K562 (cell line): ENCODE data around the gene GJE1. TPM values are rescaled to one million over a fixed set of nuclear protein-coding genes. Genes with fewer than 3 reads are reported as not detected.
A peak's percentile ranks its signal among the peaks of the same experiment; 100 is the strongest.

Experiments
- DLX4 ChIP-seq: fragments of 250-450 bp; sonication (Bioruptor Pico); IDR thresholded peaks from 2 replicates; pipeline ENCODE4 v1.6.1; 2021; ENCODE audit warnings: mild to moderate bottlenecking
- EP300 ChIP-seq: IDR thresholded peaks from 2 replicates; pipeline ENCODE4 v1.6.1; 2012; ENCODE audit warnings: low read length, improper control_type of control experiment
- FOXJ3 ChIP-seq: sonication (generic); formaldehyde crosslinking; IDR thresholded peaks from 2 replicates; pipeline ENCODE4 v1.4.0; 2020; ENCODE audit warnings: mild to moderate bottlenecking, missing genetic modification reagents
- MNT ChIP-seq, 2 experiments: fragments of 450-650 bp; conservative IDR thresholded peaks; 2 replicates each; pipeline ENCODE4 v1.6.1; 2017; ENCODE audit warnings: mild to moderate bottlenecking in 2 of 2, moderate library complexity in 2 of 2
- POU5F1 ChIP-seq: fragments of 150-350 bp; IDR thresholded peaks from 2 replicates; pipeline ENCODE4 v1.6.1; 2014; ENCODE audit warnings: borderline replicate concordance, low read length, low read depth, mild to moderate bottlenecking; ENCODE audit not compliant: partially characterized antibody
- RREB1 ChIP-seq: fragments of 250-450 bp; sonication (Bioruptor Pico); IDR thresholded peaks from 2 replicates; pipeline ENCODE4 v1.4.0; 2020
- THRB ChIP-seq: fragments of 450-650 bp; formaldehyde crosslinking; conservative IDR thresholded peaks from 2 replicates; pipeline ENCODE4 v1.4.0; 2022; ENCODE audit warnings: mild to moderate bottlenecking, missing genetic modification characterization
- TRIM24 ChIP-seq, 2 experiments: fragments of 450-650 bp; IDR thresholded peaks; 2 replicates each; pipeline ENCODE4 v1.6.1; 2016
- U2AF2 ChIP-seq: fragments of 200-400 bp; formaldehyde crosslinking; optimal IDR thresholded peaks from 2 replicates; pipeline ENCODE3; 2017; ENCODE audit warnings: low read depth, mild to moderate bottlenecking, low read length
- ZBTB7A ChIP-seq: IDR thresholded peaks from 2 replicates; pipeline ENCODE4 v1.6.1; 2011; ENCODE audit warnings: low read depth, mild to moderate bottlenecking, low read length, moderate library complexity, borderline replicate concordance; ENCODE audit not compliant: control insufficient read depth
- ZNF140 ChIP-seq: fragments of 250-450 bp; sonication (Bioruptor Pico); IDR thresholded peaks from 2 replicates; pipeline ENCODE4 v1.8.0; 2021; ENCODE audit warnings: moderate library complexity, mild to moderate bottlenecking, inconsistent platforms
- ZNF282 ChIP-seq: sonication (generic); formaldehyde crosslinking; IDR thresholded peaks from 2 replicates; pipeline ENCODE4 v1.8.1; 2023; ENCODE audit warnings: missing genetic modification reagents
- polyA plus RNA-seq, 8 experiments: library from polyadenylated mRNA; depleted of rRNA in 4 of 8; stranded (reverse) in 5 of 8; unstranded in 3 of 8; fragments of >200 nt; fragmentation: Nextera tagmentation in 2 of 8; fragmentation: Illumina TruSeq in 1 of 8; extraction: Ambion mirVana in 2 of 8; extraction: Trizol in 1 of 8; gene quantifications; 2 replicates each; pipeline versions ENCODE4 v1.2.1 to v1.2.3, GENCODE V29; 2011 to 2014; ENCODE audit warnings: inconsistent platforms in 1 of 8, missing spikeins in 1 of 8
- total RNA-seq, 7 experiments: library from RNA; depleted of rRNA in 6 of 7; stranded (reverse); fragments of >200 nt in 6 of 7; fragmentation: Illumina TruSeq in 2 of 7; extraction: Trizol in 2 of 7; gene quantifications; 2 replicates each; pipeline versions ENCODE4 v1.2.1 to v1.2.3, GENCODE V29; 2011 to 2021; ENCODE audit warnings: low replicate concordance in 1 of 7

The GJE1 gene
- total and polyA plus RNA-seq, 9 of the 15 experiments (the other 6 are each of a cell fraction or from before 2014, with no cell fraction given) = not detected

- TF ChIP-seq FOXJ3 (CRISPR knock-in tag) = peak; percentile 77; the same call in 1 of the 2 replicates
- TF ChIP-seq POU5F1 = peak; percentile 97
- TF ChIP-seq EP300 = peak; percentile 83
- peak in 1 of 2 experiments; percentile 85; a peak in 3 of 4 replicates for TF ChIP-seq TRIM24 (IDR thresholded peaks at IDR 0.05)
- TF ChIP-seq RREB1 = no peak
- TF ChIP-seq THRB = no peak
- no peak for TF ChIP-seq U2AF2
- TF ChIP-seq ZNF140 = no peak
- TF ChIP-seq DLX4 (CRISPR knock-in tag) = no peak
- TF ChIP-seq ZNF282 (CRISPR knock-in tag) = no peak
- peak; percentile 90 for TF ChIP-seq ZBTB7A
- peak; percentile 94 to 98 for TF ChIP-seq MNT (conservative IDR thresholded peaks at IDR 0.05)
These were observed 14.3 kb downstream of the GJE1 start, which contains the start of the genes NMBR and VTA1 (continued) for GRCh38 chr6:142146828-142147662.
